ENCODE data around the gene CAMK2A.

The CAMK2A gene

DNA sequence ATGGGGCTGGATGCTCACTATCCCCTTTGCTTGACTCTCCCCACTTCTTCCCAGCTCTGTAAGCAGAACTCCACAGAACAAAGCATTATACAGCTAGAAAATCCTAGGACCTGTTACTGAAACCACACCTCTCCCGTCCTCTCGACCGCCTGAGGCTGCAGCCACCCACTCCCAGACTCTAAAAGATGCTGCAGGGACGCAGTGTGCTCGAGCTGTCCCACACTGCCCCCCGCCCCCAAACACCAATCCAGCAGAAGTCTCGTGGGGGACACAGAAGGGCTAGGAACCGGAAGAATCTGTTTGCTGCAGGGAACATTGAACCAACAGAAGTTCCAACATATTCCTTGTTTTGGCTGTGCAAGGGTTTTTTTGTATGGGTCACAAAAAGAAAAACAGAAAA is 7.6 kb downstream of the CAMK2A start:
- DNase-seq: no peak

DNA sequence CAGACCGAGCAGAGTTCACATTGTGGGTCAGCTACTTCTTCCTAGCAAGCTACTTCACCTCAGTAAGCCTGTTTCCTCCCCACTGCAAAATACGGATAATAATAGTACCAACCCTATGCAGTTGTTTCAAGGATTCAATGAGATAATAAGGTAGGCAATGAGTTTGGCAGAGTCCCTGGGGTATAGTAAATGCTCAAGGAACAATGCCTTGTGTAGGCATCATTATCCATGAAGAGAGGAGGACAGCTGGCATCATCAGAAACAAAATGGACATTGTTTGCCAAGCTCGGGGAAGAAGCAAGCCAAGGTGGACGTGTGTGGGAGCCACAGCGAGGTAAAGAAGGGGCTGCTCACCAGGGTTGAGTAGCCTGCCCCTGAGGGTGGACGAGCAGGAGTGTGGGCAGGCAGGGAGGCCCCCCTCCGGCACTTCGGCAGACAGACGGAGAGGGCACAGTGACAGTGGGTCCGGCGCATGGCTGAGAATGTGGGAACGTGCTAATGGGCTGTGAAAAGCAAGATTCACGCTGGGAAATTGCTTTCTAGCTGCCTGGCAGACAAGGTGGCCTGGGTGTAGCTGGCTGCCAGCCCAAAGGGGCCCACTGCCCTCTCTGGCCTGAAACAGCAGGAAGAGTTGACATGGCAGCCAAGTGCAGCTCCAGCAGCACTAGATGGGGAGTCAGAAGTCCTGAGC is 10.1 kb downstream of the CAMK2A start:
- Mint-ChIP-seq H3K27me3 (peaks cover 10% of the 10 kb centered on the region), H3K27ac (no peak overlapping the region), H3K4me1 (no peaks in the 10 kb centered on the region), H3K4me3 (no peak overlapping the region), H3K9me3 (no peaks in the 10 kb centered on the region)
- DNase-seq (no peak), ATAC-seq (no peak)

More for the DNA sequence above, 7.6 kb downstream of the CAMK2A start:
- no peak for ATAC-seq
- Mint-ChIP-seq H3K4me3 (no peak overlapping the region), H3K27ac (no peak overlapping the region), H3K4me1 (no peaks in the 10 kb centered on the region), H3K27me3 (peaks cover 10% of the 10 kb centered on the region), H3K9me3 (no peaks in the 10 kb centered on the region)

DNA sequence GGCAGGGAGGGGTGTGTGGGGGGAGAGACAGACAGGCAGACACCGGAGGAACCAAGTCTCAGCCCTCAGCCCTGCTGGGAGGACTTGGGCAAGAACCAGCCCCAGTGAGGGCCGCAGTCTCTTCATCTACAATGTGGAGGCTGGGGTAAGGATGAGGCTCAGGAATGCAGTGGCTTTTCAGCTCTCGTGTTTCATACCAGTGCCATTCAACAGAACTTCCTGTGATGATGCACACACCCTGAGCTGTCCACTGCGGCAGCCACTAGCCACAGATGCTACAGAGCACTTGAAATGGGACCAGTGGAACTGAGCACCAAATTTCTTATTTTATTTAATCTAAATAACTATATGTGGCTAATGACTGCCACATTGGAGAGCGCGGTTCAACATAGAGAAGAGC is 10.7 kb downstream of the CAMK2A start:
- no peaks in the 10 kb centered on the region for H3K9me3 Mint-ChIP-seq
- DNase-seq (no peak), ATAC-seq (no peak)
- H3K27ac Mint-ChIP-seq: no peak overlapping the region
- no peaks in the 10 kb centered on the region for H3K4me1 Mint-ChIP-seq
- no peak overlapping the region for H3K4me3 Mint-ChIP-seq
- peaks cover 10% of the 10 kb centered on the region for H3K27me3 Mint-ChIP-seq

DNA sequence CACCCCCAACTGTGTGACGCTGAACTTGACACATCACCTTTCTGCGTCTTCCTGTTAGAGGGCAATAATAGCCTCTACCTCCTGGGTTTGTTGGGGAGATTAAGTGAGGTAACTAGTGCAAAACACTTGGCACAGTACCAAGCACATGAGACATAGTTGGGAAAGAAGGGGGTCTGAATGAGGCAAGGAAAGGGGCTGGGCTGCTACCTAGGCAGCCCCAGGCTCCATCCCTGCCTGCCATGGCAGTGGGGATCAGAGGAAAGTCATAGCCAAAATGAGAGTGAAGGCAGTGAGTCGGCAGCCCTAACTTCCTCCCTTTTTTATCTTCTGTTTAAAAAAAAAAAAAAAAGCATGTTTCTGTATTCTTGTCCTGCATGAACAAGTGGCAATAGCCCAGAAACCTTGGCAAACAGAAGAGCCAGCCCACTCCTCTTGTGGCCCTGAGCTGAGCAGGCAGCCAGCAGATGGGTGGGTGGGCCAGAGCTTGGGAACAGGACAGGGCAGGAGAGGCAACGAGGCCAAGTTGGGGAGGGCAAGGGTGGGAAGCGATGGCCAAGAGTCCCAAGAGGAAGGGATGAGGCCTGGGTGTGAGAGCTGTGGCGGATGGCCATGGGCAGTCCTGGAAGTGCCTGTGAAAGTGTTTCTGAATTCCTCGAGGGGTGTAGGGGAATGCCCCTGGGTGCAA is 11.4 kb downstream of the CAMK2A start:
- Mint-ChIP-seq H3K4me1 (no peaks in the 10 kb centered on the region), H3K4me3 (no peak overlapping the region)
- ATAC-seq: no peak

DNA sequence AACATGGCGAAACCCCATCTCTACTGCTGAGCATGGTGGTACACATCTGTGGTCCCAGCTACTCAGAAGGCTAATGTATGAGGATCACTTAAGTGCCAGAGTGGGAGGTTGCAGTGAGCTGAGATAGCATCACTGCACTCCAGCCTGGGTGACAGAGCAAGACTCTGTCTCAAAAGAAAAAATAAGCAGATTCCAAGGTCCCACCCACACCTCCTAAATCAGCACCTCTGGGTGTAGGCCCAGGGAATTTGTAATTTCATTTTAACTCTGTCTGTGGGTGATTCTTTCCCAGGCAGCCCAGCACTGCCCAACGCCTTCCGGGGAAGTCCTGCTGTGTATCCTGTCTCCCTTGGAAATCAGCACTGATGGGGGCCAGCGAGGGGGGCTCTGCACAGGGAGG is 12.5 kb downstream of the CAMK2A start:
- no peak for ATAC-seq
- H3K27me3 Mint-ChIP-seq: peaks cover 10% of the 10 kb centered on the region
- H3K27ac Mint-ChIP-seq: no peak overlapping the region
- no peaks in the 10 kb centered on the region for H3K4me1 Mint-ChIP-seq
- H3K9me3 Mint-ChIP-seq: no peaks in the 10 kb centered on the region
- DNase-seq: no peak
- H3K4me3 Mint-ChIP-seq: no peak overlapping the region

More for the DNA sequence above, 11.4 kb downstream of the CAMK2A start:
- no peaks in the 10 kb centered on the region for H3K9me3 Mint-ChIP-seq
- H3K27me3 Mint-ChIP-seq: peaks cover 10% of the 10 kb centered on the region
- no peak overlapping the region for H3K27ac Mint-ChIP-seq
- DNase-seq: no peak

DNA sequence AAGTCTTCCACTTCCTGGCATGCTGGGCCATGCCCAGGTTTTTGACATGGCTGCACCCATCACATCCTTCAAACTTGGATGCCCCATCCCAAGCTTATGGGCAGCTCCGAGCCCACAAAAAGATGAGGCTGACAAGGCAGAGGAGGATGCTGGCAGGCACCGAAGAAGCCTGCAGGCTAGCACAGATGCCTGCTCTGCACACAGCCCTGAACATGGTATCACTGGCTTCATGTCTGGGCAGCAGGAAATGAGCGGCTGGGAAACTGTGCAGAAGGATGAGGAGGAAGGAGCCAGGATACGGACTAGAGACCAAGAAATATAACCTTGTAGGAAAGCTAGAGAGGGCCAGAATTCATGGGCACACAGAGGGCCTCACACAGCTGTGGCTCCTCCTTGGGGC is 14.8 kb downstream of the CAMK2A start:
- ATAC-seq: no peak
- no peak overlapping the region for H3K27ac Mint-ChIP-seq
- H3K4me1 Mint-ChIP-seq: no peaks in the 10 kb centered on the region

DNA sequence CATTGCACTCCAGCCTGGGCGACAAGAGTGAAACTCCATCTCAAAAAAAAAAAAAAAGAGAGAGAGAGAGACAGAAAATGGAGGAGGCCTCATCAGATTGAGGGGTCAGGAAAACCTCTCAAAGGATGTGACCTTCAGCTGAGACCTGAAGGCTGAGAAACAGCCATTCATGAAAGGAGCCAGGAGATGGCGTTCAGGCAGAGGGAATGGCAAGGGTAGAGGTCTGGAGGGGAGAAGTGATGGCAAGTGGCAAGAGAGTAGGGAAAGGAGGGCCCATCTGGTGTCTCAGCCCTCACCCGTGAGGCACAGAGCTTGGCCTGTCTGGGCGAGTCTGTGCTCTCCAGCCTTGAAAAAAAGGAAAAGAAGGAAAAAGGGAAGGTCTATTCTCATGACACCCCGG is 17.0 kb downstream of the CAMK2A start:
- no peaks in the 10 kb centered on the region for H3K4me1 Mint-ChIP-seq
- H3K27me3 Mint-ChIP-seq: no peaks in the 10 kb centered on the region
- ATAC-seq (peak; percentile 44), DNase-seq (no peak)
- peak overlapping the region in 1 of 2 donors; percentile 68 for H3K27ac Mint-ChIP-seq
- no peaks in the 10 kb centered on the region for H3K9me3 Mint-ChIP-seq
- no peak overlapping the region for H3K4me3 Mint-ChIP-seq

More for the DNA sequence above, 14.8 kb downstream of the CAMK2A start:
- no peak for DNase-seq
- Mint-ChIP-seq H3K9me3 (no peaks in the 10 kb centered on the region), H3K27me3 (no peaks in the 10 kb centered on the region), H3K4me3 (no peak overlapping the region)

DNA sequence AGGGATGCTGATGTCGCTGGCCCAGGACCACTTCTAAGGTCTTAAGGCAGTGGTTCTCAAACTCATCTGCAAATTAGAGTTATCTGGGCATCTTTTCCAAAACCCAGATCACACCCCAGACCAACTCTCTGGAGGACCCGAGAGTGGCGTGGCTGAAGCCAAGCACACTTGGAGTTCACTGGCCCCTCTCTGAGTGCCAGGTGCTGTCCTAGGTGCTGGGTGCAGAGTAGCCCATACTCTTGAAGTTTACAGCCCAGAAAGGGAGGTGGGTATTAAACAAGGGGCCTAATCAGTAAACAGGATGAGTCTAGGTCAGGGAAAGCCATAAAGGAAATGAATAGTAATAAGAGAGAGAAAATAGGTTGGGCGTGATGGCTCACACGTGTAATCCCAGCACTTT is 17.6 kb downstream of the CAMK2A start:
- H3K27ac Mint-ChIP-seq: peak overlapping the region in 1 of 2 donors; percentile 5
- ATAC-seq (no peak), DNase-seq (no peak)
- no peaks in the 10 kb centered on the region for H3K4me1 Mint-ChIP-seq
- no peak overlapping the region for H3K4me3 Mint-ChIP-seq
- H3K9me3 Mint-ChIP-seq: no peaks in the 10 kb centered on the region
- H3K27me3 Mint-ChIP-seq: no peaks in the 10 kb centered on the region

DNA sequence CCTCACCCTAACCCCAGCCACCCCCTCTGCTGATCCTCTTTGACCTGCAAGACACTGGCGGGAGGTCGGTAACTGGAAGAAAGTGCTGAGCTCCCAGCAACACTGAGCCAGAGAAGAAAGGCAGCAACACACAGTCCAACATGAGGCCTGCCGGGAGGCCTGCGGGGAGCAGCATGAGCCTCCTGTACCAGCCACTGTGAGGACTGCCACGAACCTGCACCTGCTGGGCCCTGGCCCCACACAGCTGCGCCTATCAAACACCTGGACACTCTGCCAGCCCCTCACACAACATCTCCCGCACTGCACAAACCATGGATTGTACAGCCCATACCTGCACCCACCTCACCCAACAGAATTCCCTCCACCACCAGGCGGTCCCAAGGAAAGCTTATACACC is 18.3 kb downstream of the CAMK2A start:
- ATAC-seq (no peak), DNase-seq (no peak)
- Mint-ChIP-seq H3K27ac (no peak overlapping the region), H3K4me1 (no peaks in the 10 kb centered on the region), H3K27me3 (no peaks in the 10 kb centered on the region), H3K4me3 (no peak overlapping the region), H3K9me3 (no peaks in the 10 kb centered on the region)

DNA sequence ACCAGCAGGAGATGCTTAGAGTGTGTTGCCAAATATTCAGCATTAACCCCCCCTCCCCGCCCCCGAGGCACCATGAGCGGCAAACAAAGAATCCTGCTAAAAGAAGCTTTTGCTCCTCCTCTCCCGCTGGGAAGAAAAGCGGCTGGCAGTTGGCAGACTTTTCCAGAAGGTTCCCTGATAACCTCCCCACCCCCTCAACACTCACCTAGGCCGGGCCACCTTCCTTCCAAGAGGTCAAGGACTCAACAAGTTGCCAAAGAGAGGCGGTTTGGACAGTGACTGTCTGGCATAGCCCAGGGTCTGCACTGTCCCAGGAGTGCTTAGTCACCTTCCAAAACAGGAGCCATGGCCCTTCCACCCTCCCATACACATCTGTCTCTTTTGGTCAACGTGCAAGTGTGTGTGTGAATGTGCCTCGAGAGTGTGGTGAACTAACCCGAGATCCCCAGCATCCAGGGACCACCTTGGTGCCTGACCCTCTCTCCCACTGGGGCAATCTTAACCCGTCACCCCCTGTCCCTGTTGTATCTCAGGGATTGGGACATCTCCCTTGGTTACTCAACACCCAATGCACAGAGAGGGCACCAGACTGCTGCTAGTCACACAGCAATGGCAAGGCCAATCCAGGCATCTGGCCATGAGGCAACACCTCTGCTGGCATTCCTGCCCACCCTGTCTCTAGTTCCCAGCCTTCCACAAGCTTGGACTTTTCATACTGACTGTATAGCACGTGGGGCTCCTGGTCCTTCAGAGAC is 18.9 kb downstream of the CAMK2A start:
- no peaks in the 10 kb centered on the region for H3K27me3 Mint-ChIP-seq
- H3K27ac Mint-ChIP-seq: no peak overlapping the region

DNA sequence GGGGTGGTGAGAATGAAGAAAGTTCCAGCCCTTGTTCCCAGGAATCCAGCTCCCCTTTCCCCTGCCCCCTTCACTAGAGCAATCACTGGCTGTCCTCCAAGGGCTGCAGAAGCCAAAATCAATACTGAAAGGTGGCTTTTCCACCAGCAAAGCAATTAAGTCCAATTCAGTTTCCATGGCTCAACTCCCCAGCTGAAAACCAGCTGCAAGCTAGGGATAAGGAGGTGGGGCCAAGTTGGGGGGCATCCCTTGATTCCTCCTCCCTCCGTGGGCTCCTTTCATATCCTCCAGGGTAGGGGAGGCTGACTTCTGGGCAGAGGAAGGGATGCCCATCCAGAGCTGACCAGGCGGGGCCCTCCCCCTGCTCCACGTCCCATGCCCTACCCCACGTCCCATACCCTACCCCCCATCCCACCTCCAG is 22.7 kb downstream of the CAMK2A start:
- ATAC-seq (no peak), DNase-seq (no peak)
- no peaks in the 10 kb centered on the region for H3K27me3 Mint-ChIP-seq
- no peaks in the 10 kb centered on the region for H3K9me3 Mint-ChIP-seq
- no peak overlapping the region for H3K4me3 Mint-ChIP-seq
- H3K4me1 Mint-ChIP-seq: no peaks in the 10 kb centered on the region
- no peak overlapping the region for H3K27ac Mint-ChIP-seq

More for the DNA sequence above, 18.9 kb downstream of the CAMK2A start:
- DNase-seq (no peak), ATAC-seq (no peak)
- Mint-ChIP-seq H3K9me3 (no peaks in the 10 kb centered on the region), H3K4me3 (no peak overlapping the region), H3K4me1 (no peaks in the 10 kb centered on the region)

DNA sequence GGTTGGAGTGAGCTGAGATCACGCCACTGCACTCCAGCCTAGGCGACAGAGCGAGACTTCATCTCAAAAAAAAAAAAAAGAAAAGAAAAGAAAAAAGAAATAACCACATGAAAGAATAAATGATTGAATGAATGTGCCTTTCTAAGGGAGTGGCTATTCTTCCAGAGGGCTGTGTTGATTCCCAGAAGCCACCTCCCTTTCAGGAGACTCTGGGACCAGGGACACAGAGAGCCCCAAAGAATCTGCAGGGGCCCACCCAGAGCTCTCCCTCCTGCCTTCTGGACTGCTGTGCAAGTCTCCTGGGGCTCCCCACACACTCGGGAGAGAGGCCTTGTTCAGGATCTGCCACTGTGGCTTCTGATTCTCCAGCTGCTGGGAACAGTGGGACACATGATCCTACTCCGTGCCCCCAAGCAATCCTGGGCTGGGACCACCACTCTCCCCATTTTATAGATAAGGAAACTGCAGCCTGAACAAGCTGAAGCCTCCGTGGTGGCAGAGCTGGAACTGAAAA is 23.6 kb downstream of the CAMK2A start:
- no peaks in the 10 kb centered on the region for H3K9me3 Mint-ChIP-seq
- no peaks in the 10 kb centered on the region for H3K27me3 Mint-ChIP-seq
- no peak overlapping the region for H3K4me3 Mint-ChIP-seq
- H3K27ac Mint-ChIP-seq: no peak overlapping the region
- no peak for ATAC-seq
- no peaks in the 10 kb centered on the region for H3K4me1 Mint-ChIP-seq
- DNase-seq: no peak

DNA sequence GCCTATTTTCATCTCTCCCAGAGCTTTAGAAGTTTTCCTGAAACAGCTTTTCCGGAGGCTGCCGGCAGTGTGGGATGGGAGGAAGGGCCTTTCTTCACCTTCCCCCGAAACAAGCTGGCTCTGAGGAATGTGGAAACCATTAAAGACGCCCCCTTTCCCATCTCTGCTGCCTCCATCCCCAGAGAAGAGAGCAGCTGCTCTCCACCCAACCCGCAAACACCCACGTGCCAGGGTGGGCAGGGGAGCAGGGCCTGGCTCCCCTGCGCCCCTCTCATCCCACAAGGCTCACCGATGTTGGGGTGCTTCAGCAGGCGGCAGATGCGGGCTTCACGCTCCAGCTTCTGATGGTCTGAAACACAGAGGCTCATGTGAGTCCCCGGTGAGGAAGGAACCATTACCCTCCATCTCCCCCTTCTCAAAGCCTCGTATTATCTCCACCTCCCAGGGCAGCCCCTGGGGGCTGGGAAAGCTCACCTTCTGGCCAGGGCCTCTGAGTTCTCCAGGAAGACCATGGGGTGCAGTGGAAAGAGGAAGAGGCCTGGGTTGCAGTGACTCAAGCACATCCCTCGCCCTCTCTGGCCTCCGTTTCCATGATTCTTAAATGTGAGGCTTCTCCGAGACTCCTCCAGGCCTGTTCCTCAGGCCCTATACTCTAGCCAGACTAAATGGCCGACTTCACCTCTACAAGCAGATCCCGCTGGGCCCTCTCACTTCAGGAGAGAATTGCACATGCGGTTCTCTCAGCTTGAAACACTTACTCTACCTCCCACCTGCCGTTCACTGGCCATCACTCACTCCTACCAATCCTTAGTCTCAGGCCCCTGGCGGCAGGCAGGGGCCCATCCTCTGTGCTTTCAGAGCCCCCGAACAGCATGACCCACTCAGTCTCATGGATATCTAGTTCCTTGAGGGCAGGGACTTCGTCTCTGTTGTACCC is 24.6 kb downstream of the CAMK2A start:
- ATAC-seq (no peak), DNase-seq (no peak)
- Mint-ChIP-seq H3K9me3 (no peaks in the 10 kb centered on the region), H3K27me3 (no peaks in the 10 kb centered on the region), H3K4me1 (no peaks in the 10 kb centered on the region), H3K27ac (peak overlapping the region; percentile 8 to 16), H3K4me3 (no peak overlapping the region)

DNA sequence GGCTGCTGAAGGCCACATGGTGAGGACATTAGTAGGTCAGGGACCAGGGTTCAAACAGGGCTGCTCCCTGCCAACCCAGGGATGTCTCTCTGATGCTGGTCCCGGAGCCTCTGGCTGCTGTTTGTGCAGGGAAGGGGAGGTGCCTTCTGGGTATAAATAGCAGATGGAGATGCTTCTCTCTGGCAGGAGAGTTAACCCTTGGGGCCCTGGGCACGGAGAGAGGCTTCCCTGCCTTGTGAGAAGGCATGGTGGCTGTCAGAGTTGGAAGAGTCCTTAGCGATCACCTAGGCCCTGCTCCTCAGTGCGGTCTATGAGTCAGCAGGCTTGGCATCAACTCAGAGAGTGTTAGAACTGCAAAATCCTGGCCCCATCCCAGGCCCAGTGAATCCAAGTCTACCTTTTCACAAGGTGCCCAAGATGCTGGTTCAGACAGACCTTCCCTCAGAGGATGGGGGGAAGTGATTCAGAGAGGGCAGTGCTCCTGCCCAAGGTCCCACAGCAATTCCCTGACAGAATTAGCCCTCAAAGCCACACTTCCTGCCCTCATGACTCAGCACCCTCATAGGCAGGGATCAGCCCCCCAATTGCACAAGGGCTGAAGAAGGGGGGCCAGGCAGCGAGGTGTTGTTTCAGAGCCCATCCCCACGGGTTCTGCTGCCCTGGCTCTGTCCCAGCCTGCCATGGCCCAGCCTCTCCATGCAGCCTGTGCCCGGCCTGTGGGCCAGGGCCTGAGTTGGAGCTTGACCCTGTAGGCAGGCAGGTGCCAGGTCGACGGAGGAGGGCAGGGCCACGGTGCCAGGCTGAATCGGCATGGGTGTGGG is 25.6 kb downstream of the CAMK2A start:
- DNase-seq: no peak
- Mint-ChIP-seq H3K27ac (no peak overlapping the region), H3K9me3 (no peaks in the 10 kb centered on the region), H3K27me3 (no peaks in the 10 kb centered on the region), H3K4me1 (no peaks in the 10 kb centered on the region), H3K4me3 (no peak overlapping the region)
- ATAC-seq: no peak
